Measurements from ENCODE around the gene NT5E.
"Not testable (repeated sequence)": the region's sequence is repeated elsewhere in the genome, so short reads cannot be mapped to it uniquely, and the experiment has no call there.

The NT5E gene

DNA sequence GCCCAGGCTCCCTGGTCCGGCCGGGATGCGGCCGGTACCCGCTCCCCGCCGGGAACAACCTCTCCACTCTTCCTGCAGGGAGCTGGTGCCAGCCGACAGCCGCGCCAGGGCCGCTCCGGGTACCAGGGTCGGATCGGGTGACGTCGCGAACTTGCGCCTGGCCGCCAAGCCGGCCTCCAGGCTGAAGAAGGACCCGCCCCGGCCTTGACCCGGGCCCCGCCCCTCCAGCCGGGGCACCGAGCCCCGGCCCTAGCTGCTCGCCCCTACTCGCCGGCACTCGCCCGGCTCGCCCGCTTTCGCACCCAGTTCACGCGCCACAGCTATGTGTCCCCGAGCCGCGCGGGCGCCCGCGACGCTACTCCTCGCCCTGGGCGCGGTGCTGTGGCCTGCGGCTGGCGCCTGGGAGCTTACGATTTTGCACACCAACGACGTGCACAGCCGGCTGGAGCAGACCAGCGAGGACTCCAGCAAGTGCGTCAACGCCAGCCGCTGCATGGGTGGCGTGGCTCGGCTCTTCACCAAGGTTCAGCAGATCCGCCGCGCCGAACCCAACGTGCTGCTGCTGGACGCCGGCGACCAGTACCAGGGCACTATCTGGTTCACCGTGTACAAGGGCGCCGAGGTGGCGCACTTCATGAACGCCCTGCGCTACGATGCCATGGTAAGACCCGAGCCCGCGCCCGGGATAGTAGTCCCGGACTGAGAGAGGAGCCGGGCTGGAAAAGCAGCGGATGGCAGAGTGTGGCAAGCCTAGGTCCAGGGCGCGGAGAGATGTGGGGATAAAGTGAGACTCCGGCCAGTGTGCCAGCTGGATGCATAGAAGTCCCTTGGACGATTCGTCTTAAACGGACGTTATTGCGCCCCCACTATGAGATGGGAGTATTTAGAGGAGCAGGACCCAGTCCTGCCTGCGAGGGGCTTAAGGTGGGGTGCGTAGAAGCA is at the start of gene NT5E:
Gene NT5E (plus strand): TSS at position 266 of the 942 bp plus-strand sequence. CDS start 57 bp downstream, at position 323.
- DNase-seq (ENCODE audit: low read depth in 2 of 2, low spot score in 1 of 2): peak in 1 of 2 donors; percentile 21

GRCh38 chr6:85400331-85400730 is 49.6 kb upstream of the NT5E start:
- no peak for DNase-seq (ENCODE audit: low read depth in 2 of 2, low spot score in 1 of 2)

- DNase-seq (ENCODE audit: low read depth in 2 of 2, low spot score in 1 of 2): no peak
These were observed 48.5 kb upstream of the NT5E start for GRCh38 chr6:85401186-85402021.

DNA sequence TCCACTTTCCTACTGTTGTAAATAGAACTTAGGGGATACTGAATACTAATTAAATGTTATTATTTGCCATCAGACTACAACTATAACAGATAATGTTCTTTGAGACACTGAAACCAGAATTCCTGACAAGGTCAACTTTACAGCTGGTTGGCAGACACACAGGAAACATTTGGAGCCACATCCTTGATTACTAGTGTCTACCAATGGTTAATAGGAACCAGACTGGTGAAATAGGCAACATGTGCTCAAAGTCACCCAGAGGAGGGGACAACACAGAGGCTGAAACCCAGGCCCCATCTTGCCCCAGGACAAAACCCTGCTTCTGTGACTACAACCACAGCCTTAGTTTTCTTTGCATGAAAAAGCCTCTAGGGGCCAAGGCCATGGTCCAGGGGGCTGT is 47.8 kb upstream of the NT5E start:
- DNase-seq (ENCODE audit: low read depth in 2 of 2, low spot score in 1 of 2): no peak

GRCh38 chr6:85402922-85403321 is 47.0 kb upstream of the NT5E start:
- no peak for DNase-seq (ENCODE audit: low read depth in 2 of 2, low spot score in 1 of 2)

DNA sequence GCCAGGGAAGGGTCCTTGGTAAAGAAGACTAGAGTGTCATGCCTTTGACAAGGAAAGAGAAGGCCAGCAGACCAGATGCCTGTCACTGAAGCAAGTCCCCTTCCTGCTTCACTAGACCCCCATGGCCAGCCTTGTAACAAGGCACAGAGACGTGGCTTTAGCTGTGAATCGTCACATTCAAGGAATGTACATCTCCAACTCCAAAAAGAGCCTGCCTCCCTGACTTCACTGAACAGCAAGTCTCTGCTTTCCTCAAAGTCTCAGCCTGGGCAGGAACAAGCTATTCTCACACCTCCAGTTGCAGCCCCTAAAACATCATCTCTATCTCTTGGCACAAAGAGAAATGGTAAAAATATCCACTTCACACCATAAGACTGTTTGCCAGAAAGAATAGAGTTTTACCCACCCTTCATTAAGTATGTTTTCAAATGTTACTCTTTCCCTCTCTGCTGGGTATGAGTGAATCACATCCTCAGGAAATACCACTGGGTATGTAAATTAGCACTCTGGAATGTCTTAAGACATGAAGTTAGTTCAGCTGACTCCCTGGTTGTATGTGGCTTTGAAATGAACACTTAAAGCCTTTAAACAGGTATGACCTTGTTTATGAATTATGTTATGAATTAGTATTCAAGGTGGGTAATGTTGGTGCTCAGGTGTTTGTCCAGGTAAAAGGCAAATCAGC is 46.4 kb upstream of the NT5E start:
- DNase-seq (ENCODE audit: low read depth in 2 of 2, low spot score in 1 of 2): no peak

DNA sequence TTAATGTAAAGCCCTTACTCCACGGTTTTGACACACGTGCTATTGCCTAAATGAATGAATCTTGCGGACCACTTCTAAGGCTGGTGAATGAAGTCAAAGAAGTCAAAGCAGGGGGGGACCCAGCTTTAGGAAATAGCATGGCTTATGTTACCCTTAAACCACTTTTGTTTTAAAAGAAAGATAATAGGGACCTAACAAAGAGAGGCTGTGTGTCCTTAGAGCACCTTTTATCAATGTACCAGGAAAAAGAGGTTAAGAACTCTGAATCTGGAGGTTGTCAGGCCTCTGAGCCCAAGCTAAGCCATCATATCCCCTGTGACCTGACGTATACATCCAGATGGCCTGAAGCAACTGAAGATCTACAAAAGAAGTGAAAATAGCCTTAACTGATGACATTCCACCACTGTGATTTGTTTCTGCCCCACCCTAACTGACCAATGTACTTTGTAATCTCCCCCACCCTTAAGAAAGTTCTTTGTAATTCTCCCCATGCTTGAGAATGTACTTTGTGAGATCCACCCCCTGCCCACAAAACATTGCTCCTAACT is 45.8 kb upstream of the NT5E start:
- DNase-seq (ENCODE audit: low read depth in 2 of 2, low spot score in 1 of 2): not testable (repeated sequence)

- no peak for DNase-seq (ENCODE audit: low read depth in 2 of 2, low spot score in 1 of 2)
These were observed 45.2 kb upstream of the NT5E start for GRCh38 chr6:85404564-85405174.

DNA sequence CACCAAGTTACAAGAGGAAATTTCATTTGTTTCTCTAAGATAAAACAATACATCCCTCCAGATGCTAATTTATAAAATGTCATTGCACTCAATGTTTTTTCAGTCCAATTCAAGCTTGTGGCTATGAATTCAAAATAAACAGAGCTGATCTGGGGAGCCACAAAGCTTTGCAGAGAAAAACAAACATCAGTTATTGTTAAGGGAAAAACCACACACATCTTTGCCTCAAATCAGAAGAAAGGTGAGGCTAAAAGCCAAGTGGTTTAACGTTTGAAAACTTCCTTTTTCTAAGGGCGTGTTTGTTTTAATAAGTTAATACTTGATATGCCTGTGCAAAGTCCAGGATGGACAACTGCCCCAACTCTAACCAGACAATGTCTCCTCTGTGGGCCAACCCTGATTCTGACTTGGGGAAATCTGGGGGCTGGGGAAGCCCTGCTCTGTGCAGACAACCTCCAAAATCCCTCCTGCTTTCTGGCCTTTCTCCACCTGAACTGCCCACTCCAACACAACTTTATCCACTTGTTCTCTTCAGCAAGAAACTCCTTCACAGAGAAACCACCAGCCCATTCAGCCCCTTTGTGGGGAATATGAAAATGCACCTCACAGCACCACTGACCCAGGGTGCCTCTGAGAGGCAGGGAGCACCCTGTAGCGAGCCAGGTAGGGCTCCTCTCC is 44.6 kb upstream of the NT5E start:
- DNase-seq (ENCODE audit: low read depth in 2 of 2, low spot score in 1 of 2): no peak

DNA sequence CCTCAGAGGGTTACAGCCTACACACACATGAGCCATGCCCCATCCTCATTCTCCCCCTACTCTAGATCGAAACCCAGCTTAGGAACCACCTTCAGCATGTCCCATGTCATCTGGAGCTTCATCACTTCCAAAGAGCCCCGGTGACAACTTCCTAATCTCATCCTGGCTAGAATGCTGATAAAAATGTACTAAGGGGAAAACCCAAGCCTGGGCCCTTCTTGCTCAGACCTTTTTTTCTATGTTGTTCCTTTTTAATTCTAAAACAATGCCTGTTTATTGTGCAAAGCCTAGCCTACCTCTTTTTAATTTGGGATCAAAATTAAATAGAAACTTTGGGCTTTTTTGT is 44.1 kb upstream of the NT5E start:
- DNase-seq (ENCODE audit: low read depth in 2 of 2, low spot score in 1 of 2): no peak

DNA sequence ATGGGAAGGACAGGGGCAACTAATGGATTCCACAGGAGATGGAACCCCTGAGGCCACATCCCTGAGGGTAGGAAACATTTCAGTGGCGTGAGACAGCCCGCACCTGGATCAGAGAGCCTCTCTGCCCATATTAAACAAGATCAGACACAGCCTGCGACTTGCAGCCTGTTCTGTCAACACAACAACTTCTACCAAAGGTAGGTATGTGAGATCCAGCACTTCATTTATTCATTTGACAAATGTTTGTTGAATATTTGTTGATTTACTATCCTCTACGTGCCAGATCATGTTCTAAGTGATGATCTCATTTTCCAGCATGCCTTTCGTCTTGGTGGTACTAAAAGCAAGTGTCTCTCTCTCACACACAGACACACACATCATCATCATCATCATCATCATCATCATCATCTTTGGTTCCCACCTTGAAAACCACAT is 43.2 kb upstream of the NT5E start:
- no peak for DNase-seq (ENCODE audit: low read depth in 2 of 2, low spot score in 1 of 2)

- DNase-seq (ENCODE audit: low read depth in 2 of 2, low spot score in 1 of 2): no peak
These were observed 41.8 kb upstream of the NT5E start for GRCh38 chr6:85408039-85408438.

DNA sequence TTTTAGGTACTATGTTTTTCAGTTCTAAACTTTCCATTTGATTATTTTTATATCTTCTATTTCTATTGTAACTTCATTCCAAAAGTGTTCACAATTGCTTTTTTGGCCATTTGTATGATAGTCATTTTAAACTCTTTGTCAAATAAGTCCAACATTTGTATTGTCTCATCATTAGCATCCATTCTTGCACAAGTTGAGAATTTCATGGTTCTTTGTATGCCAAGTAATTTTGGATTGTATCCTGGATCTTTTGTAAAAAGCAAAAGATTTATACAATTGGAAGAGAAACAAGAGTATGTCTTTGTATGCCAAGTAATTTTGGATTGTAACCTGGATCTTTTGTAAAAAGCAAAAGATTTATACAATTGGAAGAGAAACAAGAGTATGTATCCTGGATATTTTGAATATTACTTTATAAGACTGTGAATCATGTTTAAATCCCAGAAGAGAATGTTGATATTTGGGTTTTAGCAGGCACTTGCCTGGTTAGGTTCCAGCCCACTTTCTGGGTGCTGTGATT is 36.9 kb upstream of the NT5E start:
- DNase-seq (ENCODE audit: low read depth in 2 of 2, low spot score in 1 of 2): no peak

- DNase-seq (ENCODE audit: low read depth in 2 of 2, low spot score in 1 of 2): no peak
These were observed 33.8 kb upstream of the NT5E start for GRCh38 chr6:85416049-85416448.

DNA sequence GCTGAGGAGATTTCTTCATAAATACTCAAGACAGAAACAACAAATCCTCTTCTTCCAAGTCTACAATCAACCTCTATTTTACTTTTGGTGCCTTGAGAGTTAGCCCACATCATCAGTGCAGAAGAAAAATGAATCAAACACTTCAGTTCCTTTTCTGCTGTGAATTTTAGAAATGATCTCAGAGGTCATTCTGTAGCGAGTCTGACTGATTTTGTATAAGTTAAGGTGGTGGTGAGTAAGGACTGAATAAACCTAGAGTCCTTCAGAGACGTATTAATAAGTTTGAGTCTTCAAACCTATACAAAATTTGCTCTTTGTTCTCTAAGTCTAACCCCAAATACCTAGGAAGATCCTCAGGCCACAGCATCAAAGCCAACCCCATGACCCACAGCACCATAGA is 33.1 kb upstream of the NT5E start:
- DNase-seq (ENCODE audit: low read depth in 2 of 2, low spot score in 1 of 2): no peak

DNA sequence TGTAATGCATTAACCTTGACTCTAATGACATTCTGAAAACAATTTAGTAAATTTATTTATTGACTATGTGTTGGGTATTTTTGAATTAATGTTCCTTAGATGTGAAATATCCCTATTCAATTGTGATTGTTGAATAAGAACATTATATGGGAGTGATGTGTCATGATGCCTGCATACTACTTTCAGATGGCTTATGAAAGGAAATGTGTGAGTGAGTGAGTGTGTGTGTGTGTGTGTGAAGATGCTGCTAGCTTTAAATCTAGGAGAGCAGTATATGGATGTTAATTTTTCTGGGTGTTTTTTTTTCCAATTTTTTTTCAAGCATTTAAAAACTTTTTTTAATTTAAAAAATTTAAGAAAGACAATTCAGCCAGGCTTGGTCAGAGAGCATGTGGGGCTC is 32.5 kb upstream of the NT5E start:
- DNase-seq (ENCODE audit: low read depth in 2 of 2, low spot score in 1 of 2): no peak

- DNase-seq (ENCODE audit: low read depth in 2 of 2, low spot score in 1 of 2): no peak
These were observed 31.8 kb upstream of the NT5E start for GRCh38 chr6:85418059-85418458.

- DNase-seq (ENCODE audit: low read depth in 2 of 2, low spot score in 1 of 2): no peak
These were observed 30.7 kb upstream of the NT5E start for GRCh38 chr6:85419046-85419759.

DNA sequence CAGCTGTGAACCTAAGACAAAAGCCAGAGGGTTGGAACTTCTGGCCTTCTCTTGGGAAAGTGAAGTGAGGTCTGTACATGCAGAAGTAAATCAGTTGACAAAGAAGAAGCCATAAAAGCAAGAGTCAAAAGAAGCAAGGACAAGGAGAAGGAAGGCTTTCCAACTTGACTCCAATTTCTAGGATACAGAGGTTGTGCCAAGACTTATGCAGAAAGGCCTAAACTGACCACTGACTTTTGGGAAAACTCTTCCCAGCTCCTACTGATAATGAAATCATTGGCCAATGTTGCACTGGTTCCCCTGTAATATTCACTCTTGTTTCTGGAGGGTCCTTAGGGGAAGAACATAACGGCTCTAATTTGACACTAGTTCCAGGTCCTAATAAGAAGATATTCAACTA is 29.3 kb upstream of the NT5E start:
- no peak for DNase-seq (ENCODE audit: low read depth in 2 of 2, low spot score in 1 of 2)

Data from stimulated activated CD8-positive, alpha-beta memory T cell treated with anti-CD3 and anti-CD28 coated beads, Interleukin-4, amount 100 ng/mL, for 4 hours (primary cell).